Chondrocyte (in vitro differentiated cells): Measurements from ENCODE around the gene NBEAL1. TPM values are rescaled to one million over a fixed set of nuclear protein-coding genes. Genes with fewer than 3 reads are reported as not detected.
"Not testable (repeated sequence)": the region's sequence is repeated elsewhere in the genome, so short reads cannot be mapped to it uniquely, and the experiment has no call there.

Experiments used
- DNase-seq: peaks from one replicate; pipeline ENCODE4 v3.0.0; 2021; ENCODE audit warnings: mixed read lengths, low spot score
- H3K27ac Mint-ChIP-seq: one replicate; pipeline ENCODE4 v1.8.0; 2021; ENCODE audit warnings: mild to moderate bottlenecking, moderate library complexity, mixed read lengths; ENCODE audit not compliant: unreplicated experiment
- H3K27me3 Mint-ChIP-seq: 2 replicates; pipeline ENCODE4 v1.8.0; 2021; ENCODE audit warnings: low read depth, mixed read lengths
- H3K36me3 Mint-ChIP-seq: 2 replicates; pipeline ENCODE4 v1.8.0; 2021; ENCODE audit warnings: low read depth, mixed read lengths
- H3K4me1 Mint-ChIP-seq: 2 replicates; pipeline ENCODE4 v1.8.0; 2021; ENCODE audit warnings: low read depth, mild to moderate bottlenecking, mixed read lengths
- H3K4me3 Mint-ChIP-seq: one replicate; pipeline ENCODE4 v1.8.0; 2021; ENCODE audit warnings: mild to moderate bottlenecking, moderate library complexity, mixed read lengths; ENCODE audit not compliant: unreplicated experiment
- H3K9me3 Mint-ChIP-seq: 2 replicates; pipeline ENCODE4 v1.8.0; 2021; ENCODE audit warnings: low read depth, mixed read lengths
- CTCF ChIP-seq: fragments of 200-600 bp; sonication (generic); IDR thresholded peaks from 2 replicates; pipeline ENCODE4 v1.5.0; 2021; ENCODE audit warnings: antibody characterized with exemption, mild to moderate bottlenecking, moderate library complexity
- total RNA-seq: library from RNA; stranded (reverse); gene quantifications from 3 replicates; pipeline ENCODE4 v1.2.1, GENCODE V29; 2021

NBEAL1 gene
- total RNA-seq, 1 donor from 2014 or later: 38.7 TPM

DNA sequence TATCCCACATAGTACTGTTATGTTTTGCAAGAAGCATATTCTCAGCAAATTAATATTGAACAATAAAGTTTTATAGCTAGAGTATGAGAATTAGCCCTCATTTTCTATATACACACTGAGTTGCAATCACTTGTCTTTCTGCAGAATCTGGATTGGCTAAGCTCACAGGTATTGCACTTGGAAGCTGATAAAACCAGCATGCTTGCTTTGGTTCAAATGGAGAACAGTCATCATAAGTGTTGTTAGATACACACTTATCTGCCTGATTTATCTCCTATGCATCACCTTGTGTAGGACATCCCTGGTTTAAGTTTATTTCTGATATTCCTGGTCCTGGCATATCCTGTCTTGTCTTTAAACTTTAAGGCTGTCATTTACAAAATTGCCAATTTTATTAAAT lies 186.2 kb downstream of the NBEAL1 start:
- Mint-ChIP-seq H3K4me1 (no peaks in the 10 kb centered on the region), H3K9me3 (no peaks in the 10 kb centered on the region), H3K27ac (no peak overlapping the region), H3K27me3 (no peaks in the 10 kb centered on the region), H3K36me3 (peaks cover 18% of the 10 kb centered on the region), H3K4me3 (no peak overlapping the region)
- TF ChIP-seq CTCF: no peak
- no peak for DNase-seq

- no peaks in the 10 kb centered on the region for H3K9me3 Mint-ChIP-seq
- no peaks in the 10 kb centered on the region for H3K27me3 Mint-ChIP-seq
- no peaks in the 10 kb centered on the region for H3K4me1 Mint-ChIP-seq
- DNase-seq: no peak
- peaks cover 22% of the 10 kb centered on the region for H3K36me3 Mint-ChIP-seq
- H3K27ac Mint-ChIP-seq: no peak overlapping the region
- TF ChIP-seq CTCF: no peak
- no peak overlapping the region for H3K4me3 Mint-ChIP-seq
These were observed 186.8 kb downstream of the NBEAL1 start for GRCh38 chr2:203201426-203201825.

DNA sequence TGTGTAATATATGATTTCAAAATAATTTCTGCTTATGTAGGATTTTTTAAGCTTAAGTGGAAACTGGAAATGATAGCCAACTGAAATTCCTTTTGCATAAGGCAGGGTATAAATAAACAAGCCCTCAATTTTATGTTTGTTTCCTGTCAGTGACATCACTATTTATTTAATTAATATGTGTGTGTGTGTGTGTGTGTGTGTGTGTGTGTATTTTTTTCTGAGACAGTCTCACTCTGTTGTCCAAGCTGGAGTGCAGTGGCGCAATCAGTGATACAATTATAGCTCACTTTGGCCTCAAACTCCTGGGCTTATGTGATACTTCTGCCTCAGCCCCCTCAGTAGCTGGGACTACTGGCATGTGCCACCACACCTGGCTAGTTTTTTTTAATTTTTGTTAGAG lies 194.9 kb downstream of the NBEAL1 start:
- H3K27ac Mint-ChIP-seq: no peak overlapping the region
- H3K4me3 Mint-ChIP-seq: no peak overlapping the region
- H3K27me3 Mint-ChIP-seq: no peaks in the 10 kb centered on the region
- peaks cover 21% of the 10 kb centered on the region for H3K36me3 Mint-ChIP-seq
- H3K9me3 Mint-ChIP-seq: no peaks in the 10 kb centered on the region
- no peak for DNase-seq
- TF ChIP-seq CTCF: no peak
- no peaks in the 10 kb centered on the region for H3K4me1 Mint-ChIP-seq

DNA sequence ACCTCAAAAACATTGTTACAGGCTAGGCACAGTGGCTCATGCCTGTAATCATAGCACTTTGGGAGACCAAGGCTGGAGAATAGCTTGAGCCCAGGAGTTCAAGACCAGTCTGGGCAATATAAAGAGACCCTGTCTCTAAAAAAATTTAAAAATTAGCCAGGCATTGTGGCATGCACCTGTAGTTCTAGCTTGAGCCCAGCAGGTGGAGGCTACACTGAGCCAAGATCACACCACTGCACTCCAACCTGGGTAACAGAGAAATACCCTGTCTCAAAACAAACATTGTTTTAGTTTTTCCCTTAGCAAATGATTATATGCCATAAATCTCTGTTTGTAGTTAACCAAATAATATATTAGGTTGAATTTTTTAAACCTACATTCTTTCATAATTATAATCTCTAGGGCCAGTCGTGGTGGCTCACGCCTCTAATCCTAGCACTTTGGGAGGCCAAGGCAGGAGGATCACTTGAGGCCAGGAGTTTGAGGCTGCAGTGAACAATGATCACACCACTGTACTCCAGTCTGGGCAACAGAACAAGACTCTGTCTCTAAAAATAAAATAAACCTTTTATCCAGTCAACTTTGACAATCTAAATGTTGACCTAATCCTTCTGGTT lies 210.9 kb downstream of the NBEAL1 start:
- no peak overlapping the region for H3K4me3 Mint-ChIP-seq

GRCh38 chr2:203229674-203230073 lies 215.0 kb downstream of the NBEAL1 start:
- not testable (repeated sequence) for H3K4me3 Mint-ChIP-seq, DNase-seq, H3K4me1 Mint-ChIP-seq, H3K27me3 Mint-ChIP-seq, H3K36me3 Mint-ChIP-seq, H3K27ac Mint-ChIP-seq, H3K9me3 Mint-ChIP-seq

More for the DNA sequence above, 210.9 kb downstream of the NBEAL1 start:
- peaks cover 7% of the 10 kb centered on the region for H3K36me3 Mint-ChIP-seq
- no peaks in the 10 kb centered on the region for H3K27me3 Mint-ChIP-seq
- no peak for DNase-seq
- no peaks in the 10 kb centered on the region for H3K4me1 Mint-ChIP-seq
- peak; percentile 81 for TF ChIP-seq CTCF
- no peak overlapping the region for H3K27ac Mint-ChIP-seq
- H3K9me3 Mint-ChIP-seq: no peaks in the 10 kb centered on the region
